Measurements from ENCODE around the gene ZNF789.
A peak's percentile ranks its signal among the peaks of the same experiment; 100 is the strongest.
"Not testable (repeated sequence)": the region's sequence is repeated elsewhere in the genome, so short reads cannot be mapped to it uniquely, and the experiment has no call there.

Gene ZNF789

GRCh38 chr7:99500637-99501009 is 27.9 kb downstream of the ZNF789 start:
- H3K4me3 ChIP-seq (ENCODE audit: low read length): peak overlapping the region; percentile 88
- DNase-seq (ENCODE audit: low read depth): no peak

GRCh38 chr7:99501236-99501635 is 28.5 kb downstream of the ZNF789 start:
- peak overlapping the region; percentile 88 for H3K4me3 ChIP-seq (ENCODE audit: low read length)
- DNase-seq (ENCODE audit: low read depth): not testable (repeated sequence)

More at GRCh38 chr7:99500637-99501009, 27.9 kb downstream of the ZNF789 start:
- no peak for TF ChIP-seq CTCF (IDR thresholded peaks at IDR 0.05; ENCODE audit: insufficient read depth, low read depth, low read length, missing control alignments)

- no peak for TF ChIP-seq CTCF (IDR thresholded peaks at IDR 0.05; ENCODE audit: insufficient read depth, low read depth, low read length, missing control alignments)
- no peak for DNase-seq (ENCODE audit: low read depth)
- H3K4me3 ChIP-seq (ENCODE audit: low read length): peak overlapping the region; percentile 94
Observed at GRCh38 chr7:99504281-99504602, 31.6 kb downstream of the ZNF789 start.

GRCh38 chr7:99504603-99505323 is 32.1 kb downstream of the ZNF789 start, which contains the start of gene ZKSCAN5:
Gene ZKSCAN5 (plus strand): TSS chr7:99504662. CDS start chr7:99506045, 1,383 bp downstream.
- peak; percentile 98 for DNase-seq (ENCODE audit: low read depth)
- H3K4me3 ChIP-seq (ENCODE audit: low read length): peak within 1 kb of the TSS; percentile 94
- no peak for TF ChIP-seq CTCF (IDR thresholded peaks at IDR 0.05; ENCODE audit: insufficient read depth, low read depth, low read length, missing control alignments)

GRCh38 chr7:99505324-99505662 is 32.6 kb downstream of the ZNF789 start:
- DNase-seq (ENCODE audit: low read depth): peak; percentile 14
- TF ChIP-seq CTCF (IDR thresholded peaks at IDR 0.05; ENCODE audit: insufficient read depth, low read depth, low read length, missing control alignments): no peak
- H3K4me3 ChIP-seq (ENCODE audit: low read length): peak overlapping the region; percentile 94

- no peak for TF ChIP-seq CTCF (IDR thresholded peaks at IDR 0.05; ENCODE audit: insufficient read depth, low read depth, low read length, missing control alignments)
- H3K4me3 ChIP-seq (ENCODE audit: low read length): no peak overlapping the region
- peak; percentile 28 for DNase-seq (ENCODE audit: low read depth)
Observed at GRCh38 chr7:99514050-99514449, 41.4 kb downstream of the ZNF789 start.

- H3K4me3 ChIP-seq (ENCODE audit: low read length): no peak overlapping the region
- TF ChIP-seq CTCF (IDR thresholded peaks at IDR 0.05; ENCODE audit: insufficient read depth, low read depth, low read length, missing control alignments): no peak
- no peak for DNase-seq (ENCODE audit: low read depth)
Observed at GRCh38 chr7:99521399-99521798, 48.7 kb downstream of the ZNF789 start.
